GM12878 (cell line): ENCODE measurements around the gene CNDP2.

Source experiments
- ATF3 ChIP-seq: IDR thresholded peaks from 2 replicates; pipeline ENCODE4 v1.6.1; 2011; ENCODE audit warnings: low read depth, mild to moderate bottlenecking, low read length, moderate library complexity, borderline replicate concordance; ENCODE audit errors: extremely low read depth
- CTCF ChIP-seq, 3 experiments: IDR thresholded peaks in 2 of 3; conservative IDR thresholded peaks in 1 of 3; 2 replicates each; pipeline ENCODE4 v1.5.1; 2011; ENCODE audit warnings: low read depth in 3 of 3, low read length in 3 of 3, mild to moderate bottlenecking in 3 of 3, control low read depth in 2 of 3, moderate library complexity in 2 of 3, inconsistent platforms in 1 of 3, mixed read lengths in 1 of 3; ENCODE audit not compliant: control insufficient read depth in 2 of 3, insufficient read depth in 1 of 3; ENCODE audit errors: extremely low read depth in 1 of 3
- EZH2 ChIP-seq: IDR thresholded peaks from 2 replicates; pipeline ENCODE4 v1.6.1; 2012; ENCODE audit warnings: low read depth, mild to moderate bottlenecking, control low read depth, inconsistent platforms, low read length, borderline replicate concordance; ENCODE audit not compliant: control insufficient read depth
- JUNB ChIP-seq: IDR thresholded peaks from 2 replicates; pipeline ENCODE4 v1.6.1; 2016; ENCODE audit warnings: antibody characterized with exemption, mild to moderate bottlenecking
- POLR2A ChIP-seq: IDR thresholded peaks from 2 replicates; pipeline ENCODE4 v1.6.1; 2011; ENCODE audit warnings: low read depth, mild to moderate bottlenecking, low read length
- PRDM15 ChIP-seq: fragments of 450-650 bp; formaldehyde crosslinking; IDR thresholded peaks from 2 replicates; pipeline ENCODE4 v1.4.0; 2020; ENCODE audit warnings: mild to moderate bottlenecking, moderate library complexity

GRCh38 chr18:74539289-74539688 lies 43.1 kb downstream of the CNDP2 start:
- TF ChIP-seq JUNB: no peak
- no peak for TF ChIP-seq CTCF (IDR thresholded peaks at IDR 0.05 in 2 of 3, conservative IDR thresholded peaks at IDR 0.05 in 1 of 3; ENCODE audit: control insufficient read depth in 2 of 3, extremely low read depth in 1 of 3, insufficient read depth in 1 of 3, low read depth in 3 of 3, low read length in 3 of 3)
- no peak for TF ChIP-seq PRDM15 (CRISPR knock-in tag)
- TF ChIP-seq EZH2: no peak
- no peak for TF ChIP-seq POLR2A
- no peak for TF ChIP-seq ATF3
